Esophagus squamous epithelium (tissue), 5 donors: ENCODE measurements around the gene ERMN. TPM values are rescaled to one million over a fixed set of nuclear protein-coding genes. Genes with fewer than 3 reads are reported as not detected.

ENCODE experiments used
- DNase-seq: peaks from one replicate; lab custom pipeline; 2025; lab: John Stamatoyannopoulos, UW
- H3K27ac ChIP-seq, 4 donors: fragments of 200-600 bp; sonication (generic); one replicate each; pipeline ENCODE4 v1.5.1; 2016 to 2019; ENCODE audit warnings: mild to moderate bottlenecking in 1 of 4
- H3K27me3 ChIP-seq, 4 donors: fragments of 200-600 bp; sonication (generic); 1 replicate in 3 of 4; 2 replicates in 1 of 4; pipeline versions ENCODE4 v1.5.1 to v1.6.0; 2017 to 2021; ENCODE audit warnings: antibody characterized with exemption in 1 of 4
- H3K36me3 ChIP-seq, 3 donors: fragments of 200-600 bp; sonication (generic); one replicate each; pipeline ENCODE4 v1.5.1; 2016 to 2019
- H3K4me1 ChIP-seq, 3 donors: fragments of 200-600 bp; sonication (generic); one replicate each; pipeline ENCODE4 v1.5.1; 2017 to 2019
- H3K4me3 ChIP-seq, 4 donors: fragments of 200-600 bp; sonication (generic); 1 replicate in 3 of 4; 2 replicates in 1 of 4; pipeline ENCODE4 v1.5.1; 2016 to 2019; ENCODE audit warnings: mild to moderate bottlenecking in 2 of 4, moderate library complexity in 1 of 4
- H3K9me3 ChIP-seq, 3 donors: fragments of 200-600 bp; sonication (generic); one replicate each; pipeline ENCODE4 v1.5.1; 2016 to 2019
- CTCF ChIP-seq, 6 experiments: fragments of 450-650 bp in 4 of 6; fragments of 200-600 bp in 2 of 6; sonication (generic) in 2 of 6; IDR thresholded peaks; one replicate each; pipeline ENCODE4 v1.5.1; 2016 to 2019; ENCODE audit warnings: antibody characterized with exemption in 6 of 6, mild to moderate bottlenecking in 4 of 6, moderate library complexity in 4 of 6
- POLR2A ChIP-seq, 4 donors: fragments of 450-650 bp; IDR thresholded peaks; one replicate each; pipeline ENCODE4 v1.6.1; 2017; ENCODE audit warnings: antibody characterized with exemption in 4 of 4, mild to moderate bottlenecking in 4 of 4, moderate library complexity in 3 of 4
- WGBS, 2 donors: methylation state at CpG; one replicate each; pipeline ENCODE4 v1.1.5; 2018; 5-methylcytosine and 5-hydroxymethylcytosine counted together
- intact Hi-C: fragments of 100-400 bp; cut with DNase I; formaldehyde crosslinking; loops from one replicate; pipeline ENCODE4 v1.15.0; 2022
- total RNA-seq, 4 donors: library from RNA; depleted of rRNA; stranded (reverse); fragments of >200 nt; gene quantifications; one replicate each; pipeline ENCODE4 v1.1.0, GENCODE V29; 2016
- donor health status: DM: yes; HTN: yes; CAD: no.

Gene ERMN
- total RNA-seq, 4 donors from 2014 or later = 0.04 to 1.1 (median 0.19) TPM; not detected in 1

- Histone ChIP-seq H3K27me3 (no peaks in the 10 kb centered on the region), H3K36me3 (no peaks in the 10 kb centered on the region), H3K27ac (no peak overlapping the region), H3K9me3 (no peaks in the 10 kb centered on the region), H3K4me3 (no peak overlapping the region), H3K4me1 (no peaks in the 10 kb centered on the region)
- WGBS, 2 donors = 84 to 98% methylated on average over 4 of the region's 4 CpGs
- intact Hi-C loops = no loop called here
- TF ChIP-seq CTCF (IDR thresholded peaks at IDR 0.05) (no peak), POLR2A (IDR thresholded peaks at IDR 0.05) (no peak)
- no peak for DNase-seq
Observed at GRCh38 chr2:157296958-157297357, 28.7 kb downstream of the ERMN start.

GRCh38 chr2:157296490-157296889 is 29.1 kb downstream of the ERMN start:
- no peaks in the 10 kb centered on the region for H3K36me3 ChIP-seq
- H3K4me3 ChIP-seq = no peak overlapping the region
- DNase-seq = no peak
- intact Hi-C loops = no loop called here
- 33 to 39% methylated on average over 1 of the region's 1 CpG for WGBS, 2 donors
- no peaks in the 10 kb centered on the region for H3K4me1 ChIP-seq
- TF ChIP-seq CTCF (IDR thresholded peaks at IDR 0.05) (no peak), POLR2A (IDR thresholded peaks at IDR 0.05) (no peak)
- no peak overlapping the region for H3K27ac ChIP-seq
- H3K27me3 ChIP-seq = no peaks in the 10 kb centered on the region
- no peaks in the 10 kb centered on the region for H3K9me3 ChIP-seq

- intact Hi-C loops = no loop called here
- Histone ChIP-seq H3K27ac (no peak overlapping the region), H3K4me1 (no peaks in the 10 kb centered on the region), H3K36me3 (no peaks in the 10 kb centered on the region), H3K9me3 (no peaks in the 10 kb centered on the region), H3K27me3 (no peaks in the 10 kb centered on the region), H3K4me3 (no peak overlapping the region)
- DNase-seq = no peak
- 91 to 93% methylated on average over 5 of the region's 5 CpGs for WGBS, 2 donors
- TF ChIP-seq CTCF (IDR thresholded peaks at IDR 0.05) (no peak), POLR2A (IDR thresholded peaks at IDR 0.05) (no peak)
Observed at GRCh38 chr2:157292853-157293252, 32.8 kb downstream of the ERMN start.

GRCh38 chr2:157291018-157291417 is 34.6 kb downstream of the ERMN start:
- H3K9me3 ChIP-seq = no peaks in the 10 kb centered on the region
- no peak for DNase-seq
- no peaks in the 10 kb centered on the region for H3K27me3 ChIP-seq
- no peak overlapping the region for H3K4me3 ChIP-seq
- H3K27ac ChIP-seq = no peak overlapping the region
- WGBS, 2 donors = 81 to 85% methylated on average over 1 of the region's 1 CpG
- intact Hi-C loops = no loop called here
- no peak for TF ChIP-seq CTCF (IDR thresholded peaks at IDR 0.05)
- no peak for TF ChIP-seq POLR2A (IDR thresholded peaks at IDR 0.05)
- no peaks in the 10 kb centered on the region for H3K4me1 ChIP-seq
- no peaks in the 10 kb centered on the region for H3K36me3 ChIP-seq

- Histone ChIP-seq H3K9me3 (no peaks in the 10 kb centered on the region), H3K4me3 (no peak overlapping the region), H3K27ac (no peak overlapping the region), H3K36me3 (no peaks in the 10 kb centered on the region), H3K27me3 (no peaks in the 10 kb centered on the region), H3K4me1 (no peaks in the 10 kb centered on the region)
- DNase-seq = no peak
- 74 to 89% methylated on average over 2 of the region's 2 CpGs for WGBS, 2 donors
- intact Hi-C loops = no loop called here
- no peak for TF ChIP-seq POLR2A (IDR thresholded peaks at IDR 0.05)
- TF ChIP-seq CTCF (IDR thresholded peaks at IDR 0.05) = no peak
Observed at GRCh38 chr2:157290525-157290924, 35.1 kb downstream of the ERMN start.
